GM12865 (cell line): ENCODE data around the gene TRAP1.

Source experiments
- DNase-seq: peaks from one replicate; pipeline ENCODE4 v3.0.0; 2010; ENCODE audit warnings: low read depth
- H3K4me3 ChIP-seq: 2 replicates; pipeline ENCODE4 v1.5.1; 2011; ENCODE audit warnings: mild to moderate bottlenecking, low read depth, low read length, control low read depth
- CTCF ChIP-seq: IDR thresholded peaks from 2 replicates; pipeline ENCODE4 v1.5.1; 2011; ENCODE audit warnings: low read length, control low read depth, low read depth, inconsistent platforms; ENCODE audit not compliant: insufficient read depth; ENCODE audit errors: missing control alignments

TRAP1 gene

GRCh38 chr16:3759736-3760135, 42.4 kb upstream of the TRAP1 start:
- DNase-seq: no peak
- H3K4me3 ChIP-seq: no peak overlapping the region
- TF ChIP-seq CTCF: no peak

- TF ChIP-seq CTCF: no peak
- DNase-seq: no peak
- H3K4me3 ChIP-seq: no peak overlapping the region
Measured at GRCh38 chr16:3756113-3756512, 38.8 kb upstream of the TRAP1 start.

- no peak overlapping the region for H3K4me3 ChIP-seq
- TF ChIP-seq CTCF: no peak
- DNase-seq: no peak
Measured at GRCh38 chr16:3755249-3755648, 37.9 kb upstream of the TRAP1 start.

- TF ChIP-seq CTCF: no peak
- H3K4me3 ChIP-seq: no peak overlapping the region
- no peak for DNase-seq
Measured at GRCh38 chr16:3754772-3755171, 37.4 kb upstream of the TRAP1 start.

GRCh38 chr16:3754081-3754703, 36.9 kb upstream of the TRAP1 start:
- no peak for TF ChIP-seq CTCF
- DNase-seq: no peak
- no peak overlapping the region for H3K4me3 ChIP-seq

GRCh38 chr16:3752984-3753383, 35.7 kb upstream of the TRAP1 start:
- H3K4me3 ChIP-seq: no peak overlapping the region
- DNase-seq: no peak
- no peak for TF ChIP-seq CTCF

- no peak for TF ChIP-seq CTCF
- H3K4me3 ChIP-seq: no peak overlapping the region
- no peak for DNase-seq
Measured at GRCh38 chr16:3751878-3752277, 34.6 kb upstream of the TRAP1 start.
